NCI-H2107 treated with DMSO at 0.1 percent for 48 hours (cell line): ENCODE results near the gene LBH.

ENCODE experiments used
- DNase-seq: peaks from one replicate; lab custom pipeline; 2025; ENCODE audit not compliant: unreplicated experiment; lab: John Stamatoyannopoulos, UW

The LBH gene

DNA sequence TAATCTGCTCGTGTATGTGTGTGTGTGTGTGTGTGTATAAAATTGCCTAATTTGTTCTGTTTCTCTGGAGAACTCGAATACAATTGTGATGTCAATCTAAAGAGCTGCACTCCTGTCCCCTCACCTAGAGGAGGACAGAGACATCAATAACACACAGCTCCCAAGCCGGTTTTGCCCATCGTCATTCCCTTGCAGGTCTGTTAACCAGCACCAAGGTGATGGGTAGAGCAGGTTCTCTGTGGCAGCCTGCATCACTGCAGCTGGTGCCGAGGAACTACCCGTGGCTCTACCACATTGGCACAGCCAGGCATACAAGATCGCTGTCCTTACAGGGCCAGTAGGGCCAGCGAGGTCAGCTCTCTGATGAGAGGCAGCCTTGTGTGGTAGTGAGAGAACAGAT is 41.0 kb downstream of the LBH start:
- DNase-seq = no peak

DNA sequence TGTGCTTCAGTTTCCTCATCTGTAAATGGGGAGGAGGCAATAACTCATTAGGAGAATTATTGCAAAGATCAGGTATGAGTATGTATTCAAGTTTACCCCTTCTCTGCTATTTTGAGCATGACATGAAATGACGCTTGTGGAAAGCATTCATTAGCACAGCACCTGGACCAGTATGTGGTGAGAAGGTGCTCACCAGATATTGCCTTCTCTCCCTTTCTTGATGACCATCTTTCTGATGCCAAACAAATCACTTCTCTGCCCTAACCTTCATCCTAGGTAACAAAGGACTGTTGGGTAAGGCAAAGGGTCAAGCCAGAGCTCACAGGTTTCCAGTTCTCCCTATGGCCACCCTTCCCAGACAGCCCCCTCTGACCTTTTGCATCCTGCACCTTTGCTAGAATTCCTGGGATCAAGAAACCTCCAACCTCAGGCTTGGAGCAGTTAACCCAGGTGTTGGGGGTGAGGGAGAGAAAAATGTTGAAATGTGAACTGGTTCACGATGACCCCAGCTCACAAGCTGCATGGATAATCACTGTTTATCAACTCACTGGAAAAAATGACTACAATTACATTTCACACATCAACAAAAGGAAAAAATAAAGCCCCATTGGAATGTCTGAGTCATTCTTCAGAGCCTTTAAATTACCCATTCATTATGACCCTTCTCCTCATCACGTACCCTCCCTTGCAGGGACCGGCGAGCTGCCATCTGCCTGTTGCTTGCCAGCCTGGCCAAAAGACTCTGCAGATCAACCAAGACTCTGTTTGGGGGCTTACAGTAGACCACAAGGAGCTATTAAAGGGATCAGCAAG is 41.6 kb downstream of the LBH start:
- DNase-seq = no peak

DNA sequence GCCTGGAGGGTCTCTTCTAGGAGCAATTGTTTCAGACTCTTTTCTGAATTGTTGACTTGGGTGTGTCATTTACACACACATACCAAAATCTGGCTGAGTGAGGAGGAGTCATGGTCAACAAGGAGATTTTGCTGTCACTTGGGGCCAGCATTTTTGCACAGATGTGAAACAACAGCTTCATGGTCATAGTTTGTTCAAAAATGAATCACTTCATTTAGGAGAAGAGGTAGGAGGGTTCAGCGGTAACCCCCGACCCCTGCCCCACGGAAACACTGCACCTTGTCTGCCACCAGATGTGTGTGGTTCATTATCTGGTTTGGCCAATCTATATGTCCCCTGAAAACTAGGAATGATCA is 42.2 kb downstream of the LBH start:
- no peak for DNase-seq

DNA sequence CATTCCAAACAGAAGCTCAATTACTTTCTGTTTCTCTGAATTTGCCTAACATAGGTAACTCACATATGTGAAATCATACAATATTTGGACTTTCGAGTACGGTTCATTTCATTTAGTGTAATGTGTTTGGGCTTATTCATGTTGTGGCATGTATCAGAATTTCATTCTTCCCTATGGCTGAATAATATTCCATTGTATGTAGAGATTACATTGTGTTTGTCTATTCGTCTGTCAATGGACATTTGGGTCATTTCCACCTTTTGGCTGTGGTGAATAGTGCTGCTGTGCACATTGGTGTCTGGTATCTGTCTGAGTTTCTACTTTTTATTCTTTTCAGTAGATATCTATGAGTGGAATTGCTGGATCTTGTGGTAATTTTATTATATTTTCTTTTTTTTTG is 43.9 kb downstream of the LBH start:
- DNase-seq = no peak

DNA sequence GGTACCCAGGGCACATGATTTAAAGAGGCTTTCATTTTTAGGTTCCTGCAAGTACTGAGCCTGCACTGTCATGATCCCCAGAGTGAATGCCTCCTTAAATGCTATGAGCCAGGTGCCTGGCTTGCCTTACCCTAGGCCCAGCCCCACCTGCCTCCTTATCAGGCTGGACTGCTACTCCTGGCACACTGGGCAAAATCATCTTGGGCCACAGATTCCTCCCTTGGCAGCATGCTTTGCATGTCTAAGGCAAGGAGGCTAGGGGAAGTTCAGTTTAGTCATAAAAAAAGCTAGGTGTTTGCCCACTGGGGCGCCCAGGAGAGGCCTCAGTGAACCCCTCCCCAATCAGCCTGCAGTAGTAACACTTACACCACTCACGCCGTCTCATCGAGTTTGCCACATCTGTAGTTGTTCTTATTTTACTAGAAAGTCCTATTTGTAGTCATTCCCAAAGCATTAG is 45.1 kb downstream of the LBH start:
- no peak for DNase-seq

DNA sequence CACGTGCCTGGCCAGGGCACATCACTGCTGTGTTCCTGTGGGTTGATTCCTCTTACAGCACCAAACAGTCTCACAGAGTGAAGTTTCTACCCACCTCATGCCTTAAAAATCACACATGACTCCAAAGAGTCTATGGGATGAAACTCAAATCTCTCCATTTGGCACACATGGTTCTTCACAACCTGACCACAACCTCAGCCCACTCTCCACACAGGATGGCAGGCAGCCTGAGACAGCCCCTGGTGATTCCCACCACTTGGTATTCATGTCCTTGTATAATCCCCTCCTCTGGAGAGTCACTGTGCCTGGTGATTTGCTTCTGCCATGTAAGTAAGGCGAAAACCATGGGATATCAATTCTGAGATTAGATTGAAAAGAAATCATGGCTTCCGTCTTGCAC is 46.2 kb downstream of the LBH start:
- no peak for DNase-seq

DNA sequence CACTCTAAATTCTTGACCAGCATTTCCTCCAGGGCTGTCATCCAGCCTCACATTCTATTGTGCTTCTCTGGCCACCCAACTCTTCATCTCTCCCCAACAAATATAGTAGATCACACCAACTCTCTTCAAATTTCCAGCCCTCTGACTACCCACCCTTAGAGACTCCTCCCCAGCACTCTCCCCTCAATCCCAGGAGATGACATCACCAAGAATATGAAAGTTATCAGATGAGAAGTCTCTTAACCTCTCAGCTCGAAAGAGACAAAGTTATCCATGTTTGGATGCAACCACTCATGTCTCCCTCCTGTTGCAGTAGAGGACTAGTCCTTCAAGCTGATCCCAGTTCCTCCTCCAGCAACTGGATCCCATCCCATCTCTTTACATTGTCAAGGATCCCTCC is 47.1 kb downstream of the LBH start:
- DNase-seq = no peak

DNA sequence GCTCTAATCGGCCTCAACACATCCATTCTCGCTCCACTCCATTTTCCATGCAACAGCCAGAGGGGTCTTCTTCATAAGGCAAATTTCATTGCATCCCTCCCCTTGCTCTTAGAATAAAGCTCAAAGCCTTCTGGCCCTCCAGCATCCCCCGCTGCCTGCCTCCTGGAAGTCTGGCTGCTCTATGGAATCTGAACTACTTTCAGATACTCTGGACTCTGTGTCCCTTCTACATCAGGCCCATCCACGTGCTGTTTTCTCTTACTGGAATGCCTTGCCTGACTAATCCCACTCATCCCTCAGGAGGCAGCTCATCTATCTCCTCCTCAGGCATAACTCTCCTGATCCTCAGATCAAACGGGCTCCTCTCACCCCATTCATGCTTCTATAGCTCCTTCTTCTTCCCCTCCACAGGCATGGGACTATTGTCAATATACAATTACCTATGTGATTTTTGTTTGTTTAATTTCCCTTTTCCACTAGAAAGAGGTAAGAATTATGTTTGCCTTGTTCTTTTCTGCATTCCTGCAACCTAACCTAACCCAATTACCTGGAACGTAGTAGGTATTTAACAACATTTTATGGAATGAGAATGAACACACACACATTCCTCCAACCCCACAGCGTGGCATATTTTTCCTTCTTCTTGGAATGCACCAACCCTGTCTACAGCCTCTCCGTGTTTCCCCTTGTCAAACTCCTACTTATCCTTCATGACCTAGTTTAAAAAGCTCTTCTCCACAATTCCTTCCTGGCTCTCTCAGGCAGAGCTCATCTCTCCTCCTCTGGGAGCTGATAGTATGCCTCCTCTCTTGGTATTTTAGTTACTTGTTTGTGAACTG is 49.5 kb downstream of the LBH start:
- DNase-seq = no peak

DNA sequence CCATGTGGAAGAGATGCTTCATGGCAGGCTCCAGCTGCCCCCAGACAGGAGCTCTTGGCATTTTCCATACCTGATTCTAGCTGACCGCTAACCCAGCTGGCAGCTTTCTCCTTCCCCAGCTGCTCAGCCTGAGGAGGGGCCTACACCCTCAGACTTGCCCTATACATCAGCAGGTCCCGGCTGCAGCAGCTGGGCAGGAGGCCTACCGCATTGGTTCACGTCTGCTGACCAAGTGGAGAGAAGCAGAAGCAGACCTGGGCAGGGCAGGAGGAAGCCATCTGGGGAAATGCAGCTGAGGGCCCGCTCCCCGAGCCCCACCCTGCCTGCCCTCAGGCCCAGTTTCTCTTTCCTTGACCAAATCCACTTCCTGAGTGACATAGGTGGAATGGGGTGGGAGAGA is 50.7 kb downstream of the LBH start:
- DNase-seq = no peak

DNA sequence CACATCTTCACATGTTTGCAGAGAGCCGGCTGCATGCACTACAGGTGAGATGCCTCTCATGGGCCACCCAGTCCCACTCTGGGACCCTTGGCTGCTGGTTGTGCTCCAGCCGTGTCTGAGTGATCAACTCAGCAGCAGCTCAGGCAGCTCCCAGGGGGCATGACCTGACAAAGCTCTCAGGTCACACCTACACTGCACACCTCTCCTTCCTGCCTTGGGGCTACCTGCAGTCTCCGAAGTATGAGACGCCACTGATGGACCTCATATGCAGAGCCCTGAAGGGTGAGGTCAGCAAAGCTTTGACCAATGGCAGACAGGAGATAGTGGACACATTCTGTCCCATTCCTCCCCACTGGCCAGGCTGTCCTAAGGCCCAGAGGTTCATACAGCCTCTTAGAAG is 51.4 kb downstream of the LBH start:
- no peak for DNase-seq

DNA sequence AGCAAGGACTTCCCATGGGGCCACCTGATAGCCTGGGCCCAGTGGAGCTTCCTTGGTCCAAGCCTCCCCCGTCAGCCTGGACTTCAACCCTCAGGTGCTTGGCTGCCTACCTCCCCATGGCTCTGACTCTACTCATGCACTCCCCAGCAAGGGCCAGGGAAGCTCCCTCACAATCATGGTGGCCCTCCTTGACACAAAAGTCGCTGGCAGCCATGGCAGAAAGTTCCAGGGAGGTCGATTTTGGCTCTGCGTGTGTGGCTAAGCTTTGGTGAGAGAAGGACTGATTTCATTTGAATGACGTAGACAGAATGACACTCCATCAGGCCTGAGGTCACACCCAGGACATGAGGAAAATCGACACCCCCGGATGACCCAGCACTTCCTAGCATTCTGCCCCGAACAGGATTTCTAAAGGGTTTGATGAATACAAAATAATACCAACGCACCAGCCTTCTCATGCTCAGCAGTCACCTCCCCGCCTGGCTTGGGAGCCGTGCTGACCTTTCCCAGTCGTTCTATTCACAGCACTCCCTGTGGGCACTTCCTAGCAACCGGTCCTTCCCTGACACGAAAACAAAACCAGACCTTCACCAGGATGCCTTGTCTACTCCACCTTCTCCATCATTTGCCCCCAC is 52.7 kb downstream of the LBH start:
- DNase-seq = no peak

DNA sequence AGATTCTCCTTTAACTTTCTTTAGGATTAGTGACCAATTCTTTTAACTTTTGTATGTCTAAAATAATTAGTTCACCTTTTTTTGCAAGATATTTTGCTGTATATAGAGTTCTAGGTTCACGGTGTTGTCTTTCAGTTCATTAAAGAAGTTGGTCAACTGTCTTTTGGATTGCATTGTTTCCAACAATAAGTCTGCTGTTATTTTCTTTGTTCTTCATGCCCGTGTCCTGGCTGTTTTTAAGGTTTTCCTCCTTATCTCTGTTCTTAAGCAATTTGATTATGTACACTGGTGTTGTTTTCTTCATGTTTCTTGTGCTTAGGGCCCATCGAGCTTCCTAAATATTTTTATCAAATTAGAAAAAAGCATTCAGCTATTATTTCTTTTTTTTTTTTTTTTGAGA is 54.4 kb downstream of the LBH start:
- no peak for DNase-seq

DNA sequence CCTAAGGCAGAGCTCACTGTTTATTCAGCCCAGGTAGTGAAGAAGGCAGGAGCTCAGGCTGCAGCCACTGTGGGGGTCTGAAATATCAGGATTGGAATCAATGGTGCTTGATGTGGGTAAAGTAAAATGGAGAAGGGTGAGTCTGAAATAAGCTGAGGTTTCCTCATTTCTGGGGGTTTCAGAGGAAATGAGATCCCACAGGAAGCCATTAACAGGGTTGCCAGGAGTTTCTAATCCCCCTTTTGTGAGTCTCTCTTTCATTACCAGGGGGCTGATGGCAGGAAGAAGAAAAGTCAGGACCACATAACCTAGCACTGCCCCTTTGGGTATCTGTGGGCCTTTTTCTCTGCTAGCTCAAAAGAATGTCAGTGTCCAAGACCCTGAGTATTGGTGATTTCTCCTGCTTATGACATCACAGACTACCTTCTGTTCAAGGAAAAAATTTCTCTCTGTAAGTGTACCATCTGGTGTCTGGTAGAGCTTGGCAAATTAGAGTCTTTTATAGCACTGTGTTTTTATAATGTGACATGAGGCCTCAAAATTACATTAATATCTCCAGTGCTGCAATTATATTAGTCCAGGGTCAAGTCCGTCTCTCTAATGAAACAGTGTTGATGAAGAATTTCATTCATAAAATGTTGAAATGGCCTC is 56.0 kb downstream of the LBH start:
- no peak for DNase-seq

DNA sequence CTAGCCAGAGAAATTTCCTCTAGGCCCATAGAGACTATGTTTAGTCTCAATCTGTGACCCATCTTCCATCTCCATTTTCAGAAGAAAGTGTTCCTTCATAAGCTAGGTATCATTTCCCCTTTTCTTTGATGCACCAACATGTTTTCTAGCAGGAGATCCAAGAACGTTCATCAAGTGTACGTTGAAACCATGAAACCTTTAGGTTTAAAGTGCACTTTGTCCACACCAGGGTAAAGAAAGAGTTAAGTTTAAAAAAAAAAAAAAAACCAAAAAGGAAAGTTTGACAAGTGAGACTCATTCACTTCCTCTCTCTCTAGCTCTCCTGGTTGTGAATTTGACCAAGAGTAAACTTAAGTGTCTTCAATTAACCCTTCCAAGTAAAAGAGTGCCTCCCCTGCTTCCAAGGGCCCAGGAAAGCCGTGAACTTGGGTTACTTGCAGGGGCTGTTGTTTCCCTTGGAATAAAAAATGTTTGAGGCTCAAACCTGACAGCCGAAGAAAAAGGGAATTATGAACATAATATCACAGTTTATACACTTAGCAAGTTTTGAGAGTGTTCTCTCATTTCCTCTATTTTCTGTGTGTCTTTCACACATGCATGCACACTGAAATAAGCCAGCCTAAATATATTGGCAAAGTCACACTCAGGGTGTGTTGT is 56.7 kb downstream of the LBH start:
- no peak for DNase-seq

DNA sequence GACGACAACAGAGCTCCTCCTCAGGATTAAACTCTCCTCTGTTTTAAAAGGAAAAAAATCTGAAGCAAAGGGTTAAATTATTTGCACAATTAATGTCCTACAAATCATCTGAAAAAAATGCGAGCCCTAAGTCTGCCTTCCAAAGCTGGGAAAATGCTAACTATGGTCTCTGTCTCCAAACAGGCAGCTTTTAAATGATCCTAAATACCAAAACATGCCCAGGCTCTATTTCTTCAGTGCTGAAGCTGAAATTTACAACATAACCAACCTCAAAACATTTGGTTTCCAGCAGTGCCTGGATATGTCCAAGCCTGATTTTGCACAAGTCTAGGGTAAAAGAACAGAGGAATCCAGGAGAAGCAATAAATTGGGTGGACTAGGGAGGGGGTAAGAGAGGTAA is 57.2 kb downstream of the LBH start:
- DNase-seq = no peak

DNA sequence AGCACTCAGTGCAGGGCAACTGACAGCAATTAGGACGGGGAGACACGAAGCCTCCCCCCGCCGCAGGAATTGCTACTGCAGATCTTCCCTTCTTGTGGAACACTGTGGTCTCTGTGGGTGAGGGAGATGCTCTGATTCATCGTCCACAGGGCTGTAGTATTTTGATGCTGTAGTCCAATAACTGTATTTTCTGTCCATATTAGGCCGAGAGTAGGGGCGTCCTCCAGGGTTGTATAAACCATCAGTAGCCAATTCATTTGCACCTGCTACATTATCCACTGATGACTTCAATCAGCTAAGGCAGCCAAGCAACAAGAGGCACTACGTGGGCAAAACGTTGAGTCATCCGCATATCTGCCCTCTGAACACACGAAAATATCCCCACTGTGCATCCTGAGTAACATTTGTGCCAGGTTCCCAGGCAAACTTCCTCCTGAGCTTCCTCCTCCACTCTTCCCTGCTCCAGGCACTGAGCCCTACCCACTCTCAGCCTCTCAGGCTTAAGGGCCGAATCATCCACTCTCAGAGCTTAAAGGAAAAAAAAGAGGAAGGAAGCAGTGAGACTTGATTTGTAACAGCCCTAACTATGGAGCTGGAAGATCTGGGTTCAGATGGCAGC is 62.1 kb downstream of the LBH start:
- no peak for DNase-seq

DNA sequence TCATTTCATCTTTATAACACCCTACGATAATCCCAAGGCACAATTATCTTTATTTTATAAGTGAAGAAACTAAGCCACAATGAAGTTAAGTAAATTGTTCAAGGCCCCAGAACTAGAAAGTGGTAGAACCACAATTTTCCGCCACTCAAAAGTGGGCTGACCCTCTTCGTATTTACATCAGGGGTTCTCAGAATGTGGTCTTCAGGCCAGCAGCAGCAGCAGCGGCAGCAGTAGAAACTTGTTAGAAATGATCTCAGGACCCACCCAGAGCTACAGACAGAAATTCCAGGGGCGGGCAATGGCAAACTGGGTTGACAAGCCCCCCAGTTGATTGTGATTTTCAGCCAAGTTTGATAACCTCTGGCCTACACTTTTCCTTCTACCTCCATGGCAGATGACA is 62.8 kb downstream of the LBH start:
- no peak for DNase-seq

DNA sequence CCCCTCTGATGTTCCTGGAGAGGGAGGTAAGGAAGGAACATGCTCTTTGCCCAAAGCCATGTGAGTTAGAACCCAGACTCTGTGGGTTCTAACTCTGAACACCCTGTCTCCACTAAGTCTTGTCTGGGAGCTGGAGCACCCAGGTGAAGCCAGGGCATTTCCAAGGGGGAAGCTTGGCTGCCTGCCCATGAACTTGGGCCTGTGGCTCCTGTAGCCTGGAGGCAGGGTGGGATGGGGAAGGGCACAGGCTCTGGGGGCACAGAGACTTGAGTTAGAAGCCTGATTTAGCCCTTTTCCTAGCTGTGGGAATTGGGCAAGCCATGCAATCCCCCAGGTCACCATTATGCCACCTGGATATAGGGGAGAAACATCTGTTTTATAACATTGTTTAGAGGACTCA is 65.2 kb downstream of the LBH start:
- no peak for DNase-seq

DNA sequence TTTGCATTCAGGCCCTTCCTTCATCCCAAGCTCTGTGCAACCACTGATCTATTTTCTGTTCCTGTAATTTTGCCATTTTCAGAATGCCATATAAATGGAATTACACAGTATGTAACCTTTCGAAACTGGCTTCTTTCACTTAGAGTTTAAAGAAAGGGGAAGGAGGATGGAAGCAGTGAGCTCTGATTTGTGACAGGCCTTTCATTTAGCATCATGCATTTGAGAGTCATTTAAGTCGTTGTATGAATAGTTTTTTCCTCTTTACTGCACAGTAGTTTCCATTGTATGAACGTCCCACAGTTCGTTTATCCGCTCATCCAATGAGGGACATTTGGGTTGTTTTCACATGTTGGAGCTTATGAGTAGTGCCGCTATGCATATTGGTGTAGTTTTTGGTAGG is 67.0 kb downstream of the LBH start:
- DNase-seq = no peak

DNA sequence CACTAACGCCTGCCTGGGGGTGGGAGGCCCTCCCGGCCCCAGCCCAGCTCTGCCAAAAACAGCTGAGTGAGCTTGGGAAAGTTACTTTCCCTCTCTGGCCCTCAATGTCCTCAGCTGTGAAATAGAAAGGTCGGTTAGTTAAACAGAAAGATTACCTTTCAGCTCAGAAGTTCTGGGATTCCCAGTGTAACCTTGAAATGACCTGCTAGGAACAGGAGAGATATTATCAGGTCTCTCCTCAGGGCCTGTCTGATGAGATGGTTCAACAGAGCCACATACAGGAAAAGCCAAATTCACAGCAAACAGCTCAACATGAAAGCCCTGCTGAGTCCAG is 68.8 kb downstream of the LBH start:
- DNase-seq = no peak
